ENCODE data around the gene BANK1.

DNA sequence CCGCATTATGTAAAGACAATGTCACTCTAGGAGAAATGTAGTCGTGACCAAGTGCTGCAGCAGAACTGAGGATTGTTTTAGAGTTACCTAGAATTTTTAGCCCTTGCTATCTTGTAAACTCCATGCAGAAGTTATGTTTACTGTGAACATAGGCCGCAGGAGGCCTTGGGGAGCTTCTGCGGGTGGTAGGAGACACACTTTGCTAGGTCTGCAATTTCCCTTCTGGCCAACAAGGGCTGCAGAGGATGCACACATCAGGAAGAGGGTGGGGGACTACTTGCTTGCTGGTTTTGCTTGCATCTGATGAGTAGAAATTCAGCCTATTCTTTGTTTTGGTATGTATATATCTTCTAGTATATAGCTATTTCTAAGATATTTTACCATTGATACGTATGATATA is 23.1 kb downstream of the BANK1 start:
- TF ChIP-seq, protein P1, sequence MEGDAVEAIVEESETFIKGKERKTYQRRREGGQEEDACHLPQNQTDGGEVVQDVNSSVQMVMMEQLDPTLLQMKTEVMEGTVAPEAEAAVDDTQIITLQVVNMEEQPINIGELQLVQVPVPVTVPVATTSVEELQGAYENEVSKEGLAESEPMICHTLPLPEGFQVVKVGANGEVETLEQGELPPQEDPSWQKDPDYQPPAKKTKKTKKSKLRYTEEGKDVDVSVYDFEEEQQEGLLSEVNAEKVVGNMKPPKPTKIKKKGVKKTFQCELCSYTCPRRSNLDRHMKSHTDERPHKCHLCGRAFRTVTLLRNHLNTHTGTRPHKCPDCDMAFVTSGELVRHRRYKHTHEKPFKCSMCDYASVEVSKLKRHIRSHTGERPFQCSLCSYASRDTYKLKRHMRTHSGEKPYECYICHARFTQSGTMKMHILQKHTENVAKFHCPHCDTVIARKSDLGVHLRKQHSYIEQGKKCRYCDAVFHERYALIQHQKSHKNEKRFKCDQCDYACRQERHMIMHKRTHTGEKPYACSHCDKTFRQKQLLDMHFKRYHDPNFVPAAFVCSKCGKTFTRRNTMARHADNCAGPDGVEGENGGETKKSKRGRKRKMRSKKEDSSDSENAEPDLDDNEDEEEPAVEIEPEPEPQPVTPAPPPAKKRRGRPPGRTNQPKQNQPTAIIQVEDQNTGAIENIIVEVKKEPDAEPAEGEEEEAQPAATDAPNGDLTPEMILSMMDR (IDR thresholded peaks at IDR 0.05): no peak
- TF ChIP-seq POLR2A (IDR thresholded peaks at IDR 0.05): no peak
